OCI-LY1 (cell line): Measurements from ENCODE around the gene ALOX5AP.

Source experiments
- H2AFZ ChIP-seq: fragments of 200-600 bp; sonication (generic), shearing (Covaris generic); 2 replicates; pipeline ENCODE4 v1.6.0; 2014; ENCODE audit warnings: antibody characterized with exemption, mild to moderate bottlenecking, low read length
- H3F3A ChIP-seq: fragments of 200-600 bp; sonication (generic), shearing (Covaris generic); 2 replicates; pipeline ENCODE4 v1.6.0; 2014; ENCODE audit warnings: mild to moderate bottlenecking, antibody characterized with exemption, low read length, moderate library complexity; ENCODE audit not compliant: insufficient read depth
- H3K27ac ChIP-seq: fragments of 200-600 bp; sonication (generic); 2 replicates; pipeline ENCODE4 v1.5.1; 2014; ENCODE audit warnings: low read length, mixed run types, mild to moderate bottlenecking, low read depth; ENCODE audit not compliant: poor library complexity, severe bottlenecking
- H3K27me3 ChIP-seq: fragments of 200-600 bp; sonication (generic); 2 replicates; pipeline ENCODE4 v1.6.0; 2014; ENCODE audit warnings: antibody characterized with exemption, mild to moderate bottlenecking, low read length, moderate library complexity; ENCODE audit not compliant: insufficient read depth
- H3K36me3 ChIP-seq: fragments of 200-600 bp; sonication (generic); 2 replicates; pipeline ENCODE4 v1.6.1; 2014; ENCODE audit warnings: mild to moderate bottlenecking, antibody characterized with exemption, low read length, moderate library complexity, mixed read lengths; ENCODE audit not compliant: insufficient read depth
- H3K4me1 ChIP-seq: fragments of 200-600 bp; sonication (generic); 2 replicates; pipeline ENCODE4 v1.5.1; 2014; ENCODE audit warnings: mild to moderate bottlenecking, low read length, moderate library complexity; ENCODE audit not compliant: insufficient read depth, severe bottlenecking
- H3K4me2 ChIP-seq: fragments of 200-600 bp; sonication (generic), shearing (Covaris generic); 2 replicates; pipeline ENCODE4 v1.6.1; 2014; ENCODE audit warnings: low read length
- H3K4me3 ChIP-seq: fragments of 200-600 bp; sonication (generic); 2 replicates; pipeline ENCODE4 v1.5.1; 2014; ENCODE audit warnings: low read length, low read depth, mild to moderate bottlenecking, mixed read lengths; ENCODE audit not compliant: poor library complexity, severe bottlenecking
- H3K79me2 ChIP-seq: fragments of 200-600 bp; shearing (Covaris generic); 2 replicates; pipeline ENCODE4 v1.6.1; 2016; ENCODE audit warnings: mixed run types, low read length, mixed read lengths; ENCODE audit not compliant: insufficient read depth
- H3K9ac ChIP-seq: fragments of 200-600 bp; sonication (generic), shearing (Covaris generic); 2 replicates; pipeline ENCODE4 v1.6.1; 2014; ENCODE audit warnings: mild to moderate bottlenecking, low read length, mixed read lengths
- H3K9me2 ChIP-seq: fragments of 200-600 bp; sonication (generic), shearing (Covaris generic); 2 replicates; pipeline ENCODE4 v1.6.1; 2014; ENCODE audit warnings: low read depth, mild to moderate bottlenecking, low read length, mixed read lengths
- H3K9me3 ChIP-seq: fragments of 200-600 bp; shearing (Covaris generic); 2 replicates; pipeline ENCODE4 v1.6.1; 2014; ENCODE audit warnings: low read length, mixed read lengths
- H4K20me1 ChIP-seq: fragments of 200-600 bp; sonication (generic), shearing (Covaris generic); 2 replicates; pipeline ENCODE4 v1.6.0; 2016; ENCODE audit warnings: mild to moderate bottlenecking, low read length; ENCODE audit not compliant: insufficient read depth
- CTCF ChIP-seq: fragments of 200-600 bp; sonication (generic), shearing (Covaris generic); IDR thresholded peaks from 2 replicates; pipeline ENCODE4 v1.5.1; 2017; ENCODE audit warnings: mild to moderate bottlenecking, antibody characterized with exemption, low read length, moderate library complexity, mixed read lengths
- EZH2 ChIP-seq: fragments of 200-600 bp; sonication (generic), shearing (Covaris generic); IDR thresholded peaks from 2 replicates; pipeline ENCODE4 v1.8.0; 2017; ENCODE audit warnings: borderline replicate concordance, mixed run types, mild to moderate bottlenecking, antibody characterized with exemption, low read length, moderate library complexity, mixed read lengths

Gene ALOX5AP

GRCh38 chr13:30752201-30752797 is 17.0 kb downstream of the ALOX5AP start:
- Histone ChIP-seq H3K36me3 (peaks cover 55% of the 10 kb centered on the region), H3K27me3 (no peaks in the 10 kb centered on the region), H3K9me3 (no peaks in the 10 kb centered on the region), H3K4me2 (no peak overlapping the region), H3K79me2 (no peaks in the 10 kb centered on the region), H3K4me3 (no peak overlapping the region), H3K9ac (no peak overlapping the region), H3F3A (no peaks in the 10 kb centered on the region), H3K4me1 (no peaks in the 10 kb centered on the region), H2AFZ (no peak overlapping the region), H4K20me1 (no peaks in the 10 kb centered on the region), H3K27ac (no peak overlapping the region), H3K9me2 (no peaks in the 10 kb centered on the region)
- TF ChIP-seq CTCF: no peak
- TF ChIP-seq EZH2: no peak

- Histone ChIP-seq H3K9me3 (no peaks in the 10 kb centered on the region), H3K9me2 (no peaks in the 10 kb centered on the region), H3K4me1 (no peaks in the 10 kb centered on the region), H3K27me3 (no peaks in the 10 kb centered on the region), H3F3A (no peaks in the 10 kb centered on the region), H2AFZ (no peak overlapping the region), H3K9ac (no peak overlapping the region), H3K27ac (no peak overlapping the region), H3K4me3 (no peak overlapping the region), H3K36me3 (peaks cover 62% of the 10 kb centered on the region), H4K20me1 (no peaks in the 10 kb centered on the region), H3K4me2 (no peak overlapping the region), H3K79me2 (no peaks in the 10 kb centered on the region)
- no peak for TF ChIP-seq CTCF
- TF ChIP-seq EZH2: no peak
These were observed 17.8 kb downstream of the ALOX5AP start for GRCh38 chr13:30753030-30753616.

GRCh38 chr13:30755678-30756077 is 20.3 kb downstream of the ALOX5AP start:
- no peaks in the 10 kb centered on the region for H4K20me1 ChIP-seq
- H3K9ac ChIP-seq: no peak overlapping the region
- H2AFZ ChIP-seq: no peak overlapping the region
- H3K27ac ChIP-seq: no peak overlapping the region
- H3K9me2 ChIP-seq: no peaks in the 10 kb centered on the region
- no peaks in the 10 kb centered on the region for H3K9me3 ChIP-seq
- no peaks in the 10 kb centered on the region for H3F3A ChIP-seq
- no peaks in the 10 kb centered on the region for H3K79me2 ChIP-seq
- no peaks in the 10 kb centered on the region for H3K27me3 ChIP-seq
- peaks cover 60% of the 10 kb centered on the region for H3K36me3 ChIP-seq
- H3K4me2 ChIP-seq: no peak overlapping the region
- no peaks in the 10 kb centered on the region for H3K4me1 ChIP-seq
- TF ChIP-seq EZH2 (no peak), CTCF (no peak)
- no peak overlapping the region for H3K4me3 ChIP-seq
